GM21447 (cell line): ENCODE data around the gene DUOX1.

Source experiments
- ATAC-seq: cut with Tn5 transposase; IDR thresholded peaks from one replicate; pipeline ENCODE4 v1.9.1; 2021; ENCODE audit not compliant: unreplicated experiment

The DUOX1 gene

DNA sequence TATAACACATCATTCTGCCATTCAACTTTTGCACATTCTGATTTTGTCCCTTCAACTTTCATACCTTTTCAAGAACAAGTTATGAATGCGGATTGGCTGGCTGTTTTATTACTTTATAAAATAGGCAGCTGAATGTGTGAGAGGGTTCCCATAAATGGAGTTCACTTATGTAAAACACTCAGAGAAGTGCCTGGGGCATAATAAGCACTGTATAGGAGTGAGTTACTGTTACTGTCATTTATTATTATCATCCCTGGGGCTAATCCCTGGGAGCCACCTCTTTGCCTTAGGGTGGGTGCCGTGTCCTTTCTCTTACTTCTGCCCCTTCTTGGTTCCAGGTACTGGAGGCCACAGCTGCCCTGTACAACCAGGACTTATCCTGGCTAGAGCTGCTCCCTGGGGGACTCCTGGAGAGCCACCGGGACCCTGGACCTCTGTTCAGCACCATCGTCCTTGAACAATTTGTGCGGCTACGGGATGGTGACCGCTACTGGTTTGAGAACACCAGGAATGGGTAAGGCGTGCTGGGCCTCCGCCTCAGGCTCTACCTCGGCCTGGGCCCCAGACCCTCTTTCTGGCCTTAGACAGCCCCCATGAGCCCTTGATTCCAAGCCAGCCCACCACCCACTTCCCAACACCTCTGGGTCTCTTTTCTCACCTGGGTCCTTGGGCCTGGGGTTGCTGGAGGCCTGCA, 10.9 kb downstream of the DUOX1 start:
- ATAC-seq, result no peak

DNA sequence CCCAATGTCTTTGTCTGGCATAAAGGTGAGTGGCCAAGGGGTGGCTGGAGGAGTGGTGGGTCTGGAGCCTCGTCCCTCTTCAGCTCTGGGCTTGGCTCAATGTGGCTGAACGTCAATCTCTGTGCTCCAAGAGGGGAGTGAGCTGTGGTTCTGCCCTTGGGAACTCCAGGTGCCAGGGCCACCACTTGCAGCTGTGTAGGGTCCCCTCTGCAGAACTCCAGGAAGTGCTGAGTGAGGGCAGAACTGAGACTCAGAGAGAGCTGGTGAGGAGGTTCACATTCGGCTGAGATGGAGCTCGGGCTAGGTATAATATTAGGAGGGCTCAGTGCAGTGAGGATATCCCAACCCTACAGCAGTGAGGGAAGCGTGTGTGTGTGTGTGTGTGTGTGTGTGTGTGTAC, 11.6 kb downstream of the DUOX1 start:
- no peak for ATAC-seq

DNA sequence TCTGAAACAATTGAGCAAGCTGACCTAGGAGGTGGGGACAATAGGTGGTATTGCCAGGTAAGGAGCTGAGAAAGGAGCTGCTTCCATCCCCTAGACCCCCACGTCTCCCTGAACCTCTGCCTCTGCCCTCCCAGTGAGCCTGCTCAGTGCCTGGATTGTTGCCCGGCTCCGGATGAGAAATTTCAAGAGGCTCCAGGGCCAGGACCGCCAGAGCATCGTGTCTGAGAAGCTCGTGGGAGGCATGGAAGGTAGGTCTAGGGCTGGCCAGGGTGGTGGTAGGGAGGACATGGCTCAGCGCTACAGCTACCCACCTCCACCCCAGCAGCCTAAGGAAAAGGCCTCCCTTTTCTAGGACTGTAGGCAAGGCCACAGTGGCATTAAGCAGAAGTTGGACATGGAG, 13.3 kb downstream of the DUOX1 start:
- ATAC-seq, result no peak

DNA sequence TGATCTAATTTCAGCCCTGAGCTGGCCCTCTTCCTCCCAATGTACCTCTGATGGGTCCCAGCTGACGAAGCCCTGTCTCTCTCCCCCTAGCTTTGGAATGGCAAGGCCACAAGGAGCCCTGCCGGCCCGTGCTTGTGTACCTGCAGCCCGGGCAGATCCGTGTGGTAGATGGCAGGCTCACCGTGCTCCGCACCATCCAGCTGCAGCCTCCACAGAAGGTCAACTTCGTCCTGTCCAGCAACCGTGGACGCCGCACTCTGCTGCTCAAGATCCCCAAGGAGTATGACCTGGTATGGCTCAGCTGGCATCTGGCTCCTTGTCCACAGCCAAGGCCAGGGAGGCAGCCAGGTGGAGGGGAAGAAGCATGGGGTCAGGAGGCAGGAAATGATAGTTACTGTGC, 14.2 kb downstream of the DUOX1 start:
- no peak for ATAC-seq

DNA sequence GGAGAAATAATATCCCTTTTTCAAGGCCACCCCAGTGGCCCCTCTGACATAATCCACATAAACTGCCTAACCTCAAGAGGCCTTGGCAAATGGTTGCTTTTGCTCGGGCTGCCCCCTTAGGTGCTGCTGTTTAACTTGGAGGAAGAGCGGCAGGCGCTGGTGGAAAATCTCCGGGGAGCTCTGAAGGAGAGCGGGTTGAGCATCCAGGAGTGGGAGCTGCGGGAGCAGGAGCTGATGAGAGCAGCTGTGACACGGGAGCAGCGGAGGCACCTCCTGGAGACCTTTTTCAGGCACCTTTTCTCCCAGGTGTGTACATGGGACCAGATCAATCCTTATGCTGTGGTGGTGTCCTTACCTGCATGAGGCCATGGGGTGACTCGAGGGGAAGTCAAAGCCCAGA, 15.0 kb downstream of the DUOX1 start:
- ATAC-seq, result no peak

DNA sequence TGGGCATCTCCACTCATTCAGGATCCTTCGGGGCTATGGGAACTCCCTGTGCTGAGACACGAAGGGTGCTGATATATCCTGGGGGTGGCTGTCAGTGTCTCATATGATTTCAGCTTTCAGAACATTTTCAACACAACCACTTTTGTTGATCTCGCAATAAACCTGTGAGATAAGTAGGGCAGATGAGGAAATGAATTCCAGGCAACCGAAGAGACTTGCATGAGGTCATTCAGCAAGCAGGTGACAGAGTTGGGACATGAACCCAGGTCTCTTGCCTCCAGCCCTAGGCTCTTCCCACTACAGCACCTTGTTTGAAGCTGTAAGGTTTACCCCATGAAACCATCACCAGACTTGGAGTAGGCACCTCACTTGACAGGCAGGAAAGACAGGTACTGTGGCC, 16.6 kb downstream of the DUOX1 start:
- ATAC-seq, result no peak

- ATAC-seq, result no peak
Observed at GRCh38 chr15:45147606-45148005, 17.8 kb downstream of the DUOX1 start.

- ATAC-seq, result no peak
Observed at GRCh38 chr15:45148076-45149059, 18.6 kb downstream of the DUOX1 start.

- no peak for ATAC-seq
Observed at GRCh38 chr15:45149060-45149459, 19.3 kb downstream of the DUOX1 start.

DNA sequence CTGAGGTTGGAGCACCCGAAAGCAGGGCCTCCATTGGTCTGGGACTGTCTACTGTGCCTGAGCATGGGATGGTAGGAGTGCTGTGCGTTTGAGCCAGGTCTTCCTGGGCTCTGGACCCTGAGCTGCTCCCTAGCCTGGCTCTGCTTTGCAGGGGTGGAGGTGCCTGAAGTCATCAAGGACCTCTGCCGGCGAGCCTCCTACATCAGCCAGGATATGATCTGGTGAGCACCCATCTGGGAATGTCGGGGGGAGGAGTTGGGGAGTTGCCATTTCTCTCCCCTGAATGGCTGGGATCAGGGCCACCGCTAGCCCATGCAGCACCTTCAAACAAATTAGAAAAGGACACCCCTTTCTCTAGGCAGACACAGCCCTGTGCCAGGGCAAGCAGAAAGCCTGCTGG, 20.7 kb downstream of the DUOX1 start:
- ATAC-seq, result no peak

DNA sequence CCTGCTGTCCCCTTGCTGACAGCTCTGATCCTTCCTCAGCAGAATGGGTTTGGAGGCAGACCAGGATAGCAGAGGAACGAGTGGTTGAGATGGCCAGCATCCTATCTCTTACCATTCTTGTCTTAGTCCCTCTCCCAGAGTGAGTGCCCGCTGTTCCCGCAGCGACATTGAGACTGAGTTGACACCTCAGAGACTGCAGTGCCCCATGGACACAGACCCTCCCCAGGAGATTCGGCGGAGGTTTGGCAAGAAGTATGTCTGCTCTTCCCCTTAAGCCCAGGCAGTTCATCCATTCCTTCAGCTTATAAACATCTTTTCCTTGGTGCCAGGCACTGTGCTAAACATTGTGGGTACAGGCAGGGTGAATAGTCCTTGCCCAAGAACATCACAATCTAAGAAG, 21.2 kb downstream of the DUOX1 start:
- no peak for ATAC-seq

DNA sequence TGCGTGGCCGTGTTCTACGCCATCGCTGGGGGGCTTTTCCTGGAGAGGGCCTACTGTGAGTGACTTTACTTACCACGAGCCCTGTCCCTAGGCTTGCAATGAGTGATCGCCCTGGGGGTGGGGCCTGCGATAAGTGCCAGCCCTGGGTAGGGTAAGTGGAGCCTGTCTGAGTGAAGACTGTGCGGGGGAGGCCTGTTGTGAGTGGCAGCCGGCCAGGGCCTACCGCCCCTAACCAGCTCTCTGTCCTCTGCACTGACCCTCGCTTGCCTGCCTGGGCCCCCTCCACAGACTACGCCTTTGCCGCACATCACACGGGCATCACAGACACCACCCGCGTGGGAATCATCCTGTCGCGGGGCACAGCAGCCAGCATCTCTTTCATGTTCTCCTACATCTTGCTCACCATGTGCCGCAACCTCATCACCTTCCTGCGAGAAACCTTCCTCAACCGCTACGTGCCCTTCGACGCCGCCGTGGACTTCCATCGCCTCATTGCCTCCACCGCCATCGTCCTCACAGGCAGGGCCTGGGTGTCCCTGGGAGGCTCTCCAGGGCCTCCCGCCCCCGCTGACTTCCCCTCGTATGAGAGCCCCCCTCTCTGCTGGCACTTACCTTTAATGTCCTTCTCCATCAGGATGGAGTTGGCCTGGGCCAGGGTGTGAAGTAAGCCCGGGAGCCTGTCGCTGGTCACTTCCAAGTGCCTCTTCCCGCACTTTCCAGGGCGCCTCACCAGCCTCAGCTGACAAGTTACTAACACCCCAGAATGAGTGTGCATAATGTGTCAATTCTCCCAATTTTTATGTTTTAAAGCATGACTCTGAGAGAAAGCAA, 22.4 kb downstream of the DUOX1 start:
- no peak for ATAC-seq

DNA sequence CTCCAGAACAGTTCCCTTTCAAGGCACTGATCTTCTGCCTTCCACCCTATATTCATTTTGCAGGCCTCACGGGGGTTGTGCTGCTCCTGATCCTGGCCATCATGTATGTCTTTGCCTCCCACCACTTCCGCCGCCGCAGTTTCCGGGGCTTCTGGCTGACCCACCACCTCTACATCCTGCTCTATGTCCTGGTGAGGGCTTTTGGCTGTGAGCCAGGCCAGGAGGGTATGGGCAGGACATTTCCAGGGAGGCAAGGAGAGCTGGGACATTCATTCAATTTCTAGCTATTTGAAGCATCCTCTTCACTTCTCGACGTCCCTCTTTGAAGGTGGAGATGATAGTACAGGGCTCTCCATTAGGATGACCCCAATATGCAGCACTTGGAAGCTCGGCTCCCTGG, 25.9 kb downstream of the DUOX1 start:
- no peak for ATAC-seq

GRCh38 chr15:45156744-45157455, 27.1 kb downstream of the DUOX1 start:
- no peak for ATAC-seq

DNA sequence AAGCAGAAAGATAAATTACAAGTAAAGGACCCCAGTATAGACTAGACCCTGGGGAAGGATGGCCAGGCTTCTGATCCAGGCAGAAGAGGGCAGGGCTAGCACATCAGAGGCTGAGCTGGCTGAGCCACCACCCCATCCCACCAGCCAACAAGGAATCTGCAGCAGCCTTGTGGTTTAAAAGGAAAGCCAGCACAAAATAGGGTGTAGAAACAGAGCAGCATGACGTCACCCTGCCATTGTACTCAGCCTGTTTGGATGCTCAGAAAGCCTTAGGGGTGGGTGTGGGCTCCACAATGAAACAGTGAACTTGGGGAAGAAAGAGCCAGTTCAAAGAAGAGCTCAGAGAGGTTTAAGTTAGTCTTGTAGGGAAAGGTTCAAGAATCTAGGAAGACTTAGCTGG, 28.2 kb downstream of the DUOX1 start:
- no peak for ATAC-seq

DNA sequence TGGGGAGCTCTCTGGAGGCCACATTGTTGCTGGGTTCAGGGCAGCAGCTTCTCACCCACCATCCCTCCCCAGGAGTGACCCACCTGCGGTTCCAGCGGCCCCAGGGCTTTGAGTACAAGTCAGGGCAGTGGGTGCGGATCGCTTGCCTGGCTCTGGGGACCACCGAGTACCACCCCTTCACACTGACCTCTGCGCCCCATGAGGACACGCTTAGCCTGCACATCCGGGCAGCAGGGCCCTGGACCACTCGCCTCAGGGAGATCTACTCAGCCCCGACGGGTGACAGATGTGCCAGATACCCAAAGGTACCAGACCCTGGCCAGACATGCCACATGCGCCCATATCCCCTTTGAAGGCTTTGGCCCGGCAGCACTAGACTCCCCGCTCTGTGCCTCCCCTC, 31.9 kb downstream of the DUOX1 start:
- no peak for ATAC-seq

GRCh38 chr15:45162771-45163507, 33.1 kb downstream of the DUOX1 start:
- ATAC-seq, result no peak

DNA sequence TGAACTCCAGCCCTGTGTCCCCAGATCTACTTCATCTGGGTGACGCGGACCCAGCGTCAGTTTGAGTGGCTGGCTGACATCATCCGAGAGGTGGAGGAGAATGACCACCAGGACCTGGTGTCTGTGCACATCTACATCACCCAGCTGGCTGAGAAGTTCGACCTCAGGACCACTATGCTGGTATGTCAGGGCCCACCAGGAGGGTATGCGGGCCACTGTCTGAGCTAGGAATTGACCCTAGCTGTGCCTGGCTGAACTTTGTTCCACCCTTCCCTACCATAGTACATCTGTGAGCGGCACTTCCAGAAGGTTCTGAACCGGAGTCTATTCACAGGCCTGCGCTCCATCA, 33.7 kb downstream of the DUOX1 start:
- no peak for ATAC-seq

GRCh38 chr15:45164914-45165313, 35.1 kb downstream of the DUOX1 start:
- no peak for ATAC-seq

DNA sequence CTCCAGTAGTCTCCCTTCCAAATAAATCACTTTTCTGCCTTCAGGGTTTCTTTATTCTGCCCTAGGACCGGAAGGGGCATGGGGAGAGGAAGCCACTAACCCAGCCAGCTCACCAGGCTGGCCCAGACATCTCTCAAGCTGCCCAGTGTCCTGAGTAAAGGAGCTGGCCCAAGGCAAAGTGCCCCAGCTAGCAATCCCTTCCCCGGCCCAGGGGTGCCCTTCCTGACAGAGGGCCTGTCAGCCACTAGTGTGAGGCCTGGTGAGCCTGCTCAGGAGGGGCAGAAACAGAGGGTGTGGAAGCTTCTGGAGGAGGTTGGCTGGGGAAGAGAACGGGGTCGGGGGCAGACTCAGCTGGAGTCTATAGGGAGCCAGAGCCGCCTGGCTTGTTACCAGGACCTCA, 35.7 kb downstream of the DUOX1 start:
- ATAC-seq, result no peak
